ENCODE measurements around the gene SRP19. TPM values are rescaled to one million over a fixed set of nuclear protein-coding genes. Genes with fewer than 3 reads are reported as not detected.

SRP19 gene
- polyA plus RNA-seq, 1 donor (not counting 4 experiments of a cell fraction or from before 2014, with no cell fraction given) = 93.7 TPM

DNA sequence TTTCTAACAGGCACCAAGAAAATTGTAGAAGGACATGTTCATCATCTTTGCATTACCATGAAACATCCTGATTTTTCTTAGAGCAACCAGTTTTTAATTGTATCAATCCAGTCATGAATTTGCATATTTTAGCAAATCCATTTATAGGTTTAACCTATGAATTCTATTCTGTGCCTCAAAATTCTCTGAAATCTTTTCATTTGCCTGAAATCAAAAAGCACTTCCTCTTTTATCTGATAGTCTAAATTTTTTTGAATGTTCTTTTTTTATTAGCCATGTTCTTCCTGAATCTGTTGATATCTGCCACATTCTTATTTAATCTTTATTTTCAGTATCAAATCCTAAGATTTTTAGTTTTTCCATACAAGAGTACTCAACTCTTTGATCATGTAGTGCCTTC lies 36.9 kb upstream of the SRP19 start:
- no peak for FAIRE-seq
- Histone ChIP-seq H4K20me1 (ENCODE audit: control insufficient read depth, extremely low read depth, insufficient read depth, low read length) (no peaks in the 10 kb centered on the region), H3K27me3 (ENCODE audit: control insufficient read depth, extremely low read depth, insufficient read depth, low read length) (no peaks in the 10 kb centered on the region), H3K27ac (ENCODE audit: control insufficient read depth, insufficient read depth, low read length) (no peak overlapping the region), H3K79me2 (ENCODE audit: control insufficient read depth, insufficient read depth, low read length) (no peaks in the 10 kb centered on the region), H3K9me1 (ENCODE audit: control insufficient read depth, extremely low read depth, insufficient read depth, low read length) (no peaks in the 10 kb centered on the region), H2AFZ (ENCODE audit: control insufficient read depth, low read length) (no peak overlapping the region), H3K4me1 (ENCODE audit: control insufficient read depth, extremely low read depth, insufficient read depth, low read length) (no peaks in the 10 kb centered on the region), H3K36me3 (ENCODE audit: control insufficient read depth in 2 of 2, extremely low read depth in 1 of 2, insufficient read depth in 2 of 2, low read length in 2 of 2) (peaks cover 7 to 11% of the 10 kb centered on the region in 2 experiments), H3K4me2 (ENCODE audit: control insufficient read depth, extremely low read depth, insufficient read depth, low read depth, low read length) (no peak overlapping the region), H3K9me3 (ENCODE audit: control insufficient read depth, low read depth, low read length) (no peaks in the 10 kb centered on the region), H3K9ac (ENCODE audit: control insufficient read depth, extremely low read depth, insufficient read depth, low read length) (no peak overlapping the region), H3K4me3 (ENCODE audit: control insufficient read depth in 2 of 3, extremely low read depth in 1 of 3, insufficient read depth in 2 of 3, low read depth in 1 of 3, low read length in 3 of 3) (no peak overlapping the region)
- DNase-seq (ENCODE audit: low read depth, low spot score) = no peak
- TF ChIP-seq, protein P1, sequence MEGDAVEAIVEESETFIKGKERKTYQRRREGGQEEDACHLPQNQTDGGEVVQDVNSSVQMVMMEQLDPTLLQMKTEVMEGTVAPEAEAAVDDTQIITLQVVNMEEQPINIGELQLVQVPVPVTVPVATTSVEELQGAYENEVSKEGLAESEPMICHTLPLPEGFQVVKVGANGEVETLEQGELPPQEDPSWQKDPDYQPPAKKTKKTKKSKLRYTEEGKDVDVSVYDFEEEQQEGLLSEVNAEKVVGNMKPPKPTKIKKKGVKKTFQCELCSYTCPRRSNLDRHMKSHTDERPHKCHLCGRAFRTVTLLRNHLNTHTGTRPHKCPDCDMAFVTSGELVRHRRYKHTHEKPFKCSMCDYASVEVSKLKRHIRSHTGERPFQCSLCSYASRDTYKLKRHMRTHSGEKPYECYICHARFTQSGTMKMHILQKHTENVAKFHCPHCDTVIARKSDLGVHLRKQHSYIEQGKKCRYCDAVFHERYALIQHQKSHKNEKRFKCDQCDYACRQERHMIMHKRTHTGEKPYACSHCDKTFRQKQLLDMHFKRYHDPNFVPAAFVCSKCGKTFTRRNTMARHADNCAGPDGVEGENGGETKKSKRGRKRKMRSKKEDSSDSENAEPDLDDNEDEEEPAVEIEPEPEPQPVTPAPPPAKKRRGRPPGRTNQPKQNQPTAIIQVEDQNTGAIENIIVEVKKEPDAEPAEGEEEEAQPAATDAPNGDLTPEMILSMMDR (optimal IDR thresholded peaks at IDR 0.05 in 1 of 3, IDR thresholded peaks at IDR 0.05 in 1 of 3, conservative IDR thresholded peaks at IDR 0.05 in 1 of 3; ENCODE audit: extremely low read depth in 1 of 3, insufficient read depth in 2 of 3, low read length in 3 of 3) = no peak
- no peak for TF ChIP-seq EZH2 (IDR thresholded peaks at IDR 0.05; ENCODE audit: low read length)
- dilution Hi-C loops (cut with MboI; ENCODE audit: extremely low pct_ligation_motif_present, low sequenced_read_pairs) = no loop called here

DNA sequence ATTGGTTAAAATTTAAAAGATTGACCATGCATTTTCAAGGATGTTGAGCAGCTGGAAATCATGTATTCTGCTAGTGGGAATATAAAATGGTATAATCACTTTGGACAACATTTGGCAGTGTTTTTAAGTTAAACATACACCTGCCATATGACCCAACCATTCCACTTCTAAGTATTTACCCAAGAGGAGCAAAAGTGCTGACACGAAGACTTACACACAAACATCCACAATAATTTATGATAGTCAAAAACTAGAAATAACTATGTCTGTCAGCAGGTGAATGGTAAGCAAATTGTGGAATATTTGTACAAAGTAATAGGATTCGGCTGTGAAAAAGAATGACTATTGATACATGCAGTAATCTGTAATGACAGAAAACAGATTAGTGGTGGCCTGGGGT lies 30.7 kb upstream of the SRP19 start:
- H2AFZ ChIP-seq (ENCODE audit: control insufficient read depth, low read length) = no peak overlapping the region
- TF ChIP-seq EZH2 (IDR thresholded peaks at IDR 0.05; ENCODE audit: low read length) = no peak
- TF ChIP-seq, protein P1 (optimal IDR thresholded peaks at IDR 0.05 in 1 of 3, IDR thresholded peaks at IDR 0.05 in 1 of 3, conservative IDR thresholded peaks at IDR 0.05 in 1 of 3; ENCODE audit: extremely low read depth in 1 of 3, insufficient read depth in 2 of 3, low read length in 3 of 3) = no peak
- FAIRE-seq (no peak), DNase-seq (ENCODE audit: low read depth, low spot score) (no peak)
- no peaks in the 10 kb centered on the region for H3K9me3 ChIP-seq (ENCODE audit: control insufficient read depth, low read depth, low read length)
- H3K27me3 ChIP-seq (ENCODE audit: control insufficient read depth, extremely low read depth, insufficient read depth, low read length) = no peaks in the 10 kb centered on the region
- no peaks in the 10 kb centered on the region for H3K9me1 ChIP-seq (ENCODE audit: control insufficient read depth, extremely low read depth, insufficient read depth, low read length)
- no peaks in the 10 kb centered on the region for H4K20me1 ChIP-seq (ENCODE audit: control insufficient read depth, extremely low read depth, insufficient read depth, low read length)
- no peak overlapping the region for H3K27ac ChIP-seq (ENCODE audit: control insufficient read depth, insufficient read depth, low read length)
- dilution Hi-C loops (cut with MboI; ENCODE audit: extremely low pct_ligation_motif_present, low sequenced_read_pairs) = no loop called here
- no peak overlapping the region for H3K4me3 ChIP-seq (ENCODE audit: control insufficient read depth in 2 of 3, extremely low read depth in 1 of 3, insufficient read depth in 2 of 3, low read depth in 1 of 3, low read length in 3 of 3)
- H3K9ac ChIP-seq (ENCODE audit: control insufficient read depth, extremely low read depth, insufficient read depth, low read length) = no peak overlapping the region
- H3K4me1 ChIP-seq (ENCODE audit: control insufficient read depth, extremely low read depth, insufficient read depth, low read length) = no peaks in the 10 kb centered on the region
- no peaks in the 10 kb centered on the region for H3K79me2 ChIP-seq (ENCODE audit: control insufficient read depth, insufficient read depth, low read length)
- H3K36me3 ChIP-seq (ENCODE audit: control insufficient read depth in 2 of 2, extremely low read depth in 1 of 2, insufficient read depth in 2 of 2, low read length in 2 of 2) = peaks cover 4 to 7% of the 10 kb centered on the region in 2 experiments
- no peak overlapping the region for H3K4me2 ChIP-seq (ENCODE audit: control insufficient read depth, extremely low read depth, insufficient read depth, low read depth, low read length)
